Uterus (tissue), 2 donors: ENCODE data around the gene BIRC7.

ENCODE experiments used
- CTCF ChIP-seq, 4 experiments: fragments of 200-600 bp in 2 of 4; fragments of 450-650 bp in 2 of 4; sonication (generic) in 2 of 4; IDR thresholded peaks; one replicate each; pipeline ENCODE4 v1.5.1; 2016 to 2019; ENCODE audit warnings: antibody characterized with exemption in 4 of 4, mild to moderate bottlenecking in 2 of 4, moderate library complexity in 1 of 4
- POLR2A ChIP-seq, 2 donors: fragments of 450-650 bp; IDR thresholded peaks; one replicate each; pipeline ENCODE4 v1.6.1; 2016; ENCODE audit warnings: antibody characterized with exemption in 2 of 2, mild to moderate bottlenecking in 1 of 2, moderate library complexity in 1 of 2

GRCh38 chr20:63287697-63288580, 52.2 kb downstream of the BIRC7 start:
- no peak for TF ChIP-seq CTCF (IDR thresholded peaks at IDR 0.05)
- TF ChIP-seq POLR2A (IDR thresholded peaks at IDR 0.05), result no peak
